H9 (cell line): Measurements from ENCODE around the gene PTBP2. TPM values are rescaled to one million over a fixed set of nuclear protein-coding genes. Genes with fewer than 3 reads are reported as not detected.
A peak's percentile ranks its signal among the peaks of the same experiment; 100 is the strongest.

Experiments
- DNase-seq: peaks from one replicate; pipeline ENCODE4 v3.0.0-alpha.2; 2017
- H2AFZ ChIP-seq: one replicate; pipeline ENCODE4 v1.6.1; 2013; ENCODE audit warnings: mild to moderate bottlenecking, low read length, control low read depth, moderate library complexity
- H2AK5ac ChIP-seq: 2 replicates; pipeline ENCODE4 v1.6.1; 2013; ENCODE audit warnings: low read length, control low read depth, mixed read lengths; ENCODE audit not compliant: insufficient read length
- H2BK120ac ChIP-seq: one replicate; pipeline ENCODE4 v1.6.1; 2013; ENCODE audit warnings: low read depth, mild to moderate bottlenecking, low read length, control low read depth, inconsistent platforms; ENCODE audit not compliant: poor library complexity, severe bottlenecking
- H2BK12ac ChIP-seq: 2 replicates; pipeline ENCODE4 v1.6.1; 2013; ENCODE audit warnings: low read length, control low read depth, mixed read lengths, low read depth; ENCODE audit not compliant: insufficient read length
- H2BK15ac ChIP-seq: 2 replicates; pipeline ENCODE4 v1.6.1; 2013; ENCODE audit warnings: low read depth, low read length, control low read depth
- H2BK20ac ChIP-seq: one replicate; pipeline ENCODE4 v1.6.1; 2013; ENCODE audit warnings: low read depth, mild to moderate bottlenecking, low read length, control low read depth, inconsistent platforms; ENCODE audit not compliant: poor library complexity, severe bottlenecking
- H2BK5ac ChIP-seq: 2 replicates; pipeline ENCODE4 v1.6.1; 2013; ENCODE audit warnings: low read length, control low read depth, mixed read lengths; ENCODE audit not compliant: insufficient read length
- H3K14ac ChIP-seq: 2 replicates; pipeline ENCODE4 v1.6.1; 2013; ENCODE audit warnings: low read length, control low read depth; ENCODE audit not compliant: insufficient read depth
- H3K18ac ChIP-seq: 2 replicates; pipeline ENCODE4 v1.6.1; 2013; ENCODE audit warnings: low read depth, mild to moderate bottlenecking, mixed read lengths, low read length, control low read depth; ENCODE audit not compliant: insufficient read length
- H3K23ac ChIP-seq: 2 replicates; pipeline ENCODE4 v1.6.1; 2013; ENCODE audit warnings: low read length, control low read depth, mixed read lengths, low read depth; ENCODE audit not compliant: insufficient read length
- H3K23me2 ChIP-seq: 2 replicates; pipeline ENCODE4 v1.6.1; 2013; ENCODE audit warnings: low read depth, mild to moderate bottlenecking, mixed read lengths, low read length, control low read depth; ENCODE audit not compliant: insufficient read length, poor library complexity, severe bottlenecking
- H3K27ac ChIP-seq: 2 replicates; pipeline ENCODE4 v1.5.1; 2013; ENCODE audit warnings: low read length, control low read depth, mixed read lengths, low read depth; ENCODE audit not compliant: insufficient read length
- H3K27me3 ChIP-seq: 2 replicates; pipeline ENCODE4 v1.6.1; 2013; ENCODE audit warnings: low read length, control low read depth, inconsistent platforms; ENCODE audit not compliant: insufficient read depth
- H3K4ac ChIP-seq: 2 replicates; pipeline ENCODE4 v1.6.1; 2013; ENCODE audit warnings: low read depth, mild to moderate bottlenecking, control low read depth, inconsistent platforms, low read length, moderate library complexity
- H3K4me1 ChIP-seq: 2 replicates; pipeline ENCODE4 v1.6.1; 2013; ENCODE audit warnings: low read length, control low read depth, inconsistent platforms; ENCODE audit not compliant: insufficient read depth
- H3K4me2 ChIP-seq: 2 replicates; pipeline ENCODE4 v1.6.1; 2013; ENCODE audit warnings: low read length, control low read depth, mixed read lengths; ENCODE audit not compliant: insufficient read length, insufficient read depth
- H3K56ac ChIP-seq: 2 replicates; pipeline ENCODE4 v1.6.1; 2013; ENCODE audit warnings: low read depth, mild to moderate bottlenecking, mixed read lengths, low read length, control low read depth; ENCODE audit not compliant: insufficient read length
- H3K79me1 ChIP-seq: 2 replicates; pipeline ENCODE4 v1.6.1; 2013; ENCODE audit warnings: low read depth, mild to moderate bottlenecking, moderate library complexity, low read length, control low read depth, inconsistent platforms; ENCODE audit not compliant: insufficient read depth, poor library complexity, severe bottlenecking
- H3K79me2 ChIP-seq: 2 replicates; pipeline ENCODE4 v1.6.1; 2013; ENCODE audit warnings: low read length, control low read depth, inconsistent platforms; ENCODE audit not compliant: insufficient read depth
- H3K9ac ChIP-seq: 2 replicates; pipeline ENCODE4 v1.6.1; 2013; ENCODE audit warnings: low read length, control low read depth, mixed read lengths; ENCODE audit not compliant: insufficient read length; ENCODE audit errors: extremely low read depth
- H3K9me3 ChIP-seq: one replicate; pipeline ENCODE4 v1.6.1; 2013; ENCODE audit warnings: low read depth, low read length, inconsistent platforms; ENCODE audit not compliant: control insufficient read depth
- H3T11ph ChIP-seq: one replicate; pipeline ENCODE4 v1.6.1; 2013; ENCODE audit warnings: mild to moderate bottlenecking, low read length, control low read depth, inconsistent platforms
- H4K20me1 ChIP-seq: one replicate; pipeline ENCODE4 v1.6.1; 2013; ENCODE audit not compliant: control insufficient read depth, insufficient read length, insufficient read depth
- H4K5ac ChIP-seq: 2 replicates; pipeline ENCODE4 v1.6.1; 2013; ENCODE audit warnings: low read depth, mild to moderate bottlenecking, mixed read lengths, low read length, control low read depth; ENCODE audit not compliant: insufficient read length
- H4K8ac ChIP-seq: replicated peaks from 2 replicates; pipeline ENCODE4 v1.6.1; 2013; ENCODE audit warnings: low read length, control low read depth, mixed read lengths, low read depth; ENCODE audit not compliant: insufficient read length
- H4K91ac ChIP-seq: 2 replicates; pipeline ENCODE4 v1.6.1; 2013; ENCODE audit warnings: low read depth, mild to moderate bottlenecking, moderate library complexity, mixed read lengths, low read length, control low read depth; ENCODE audit not compliant: insufficient read length
- H3K27ac Mint-ChIP-seq, 3 experiments: 2 replicates in 2 of 3; 3 replicates in 1 of 3; pipeline ENCODE4 v1.8.0; 2020 to 2021; ENCODE audit warnings: mixed read lengths in 3 of 3, mild to moderate bottlenecking in 1 of 3, moderate library complexity in 1 of 3
- H3K27me3 Mint-ChIP-seq: 2 replicates; pipeline ENCODE4 v1.8.0; 2021; ENCODE audit warnings: low read depth, mild to moderate bottlenecking, moderate library complexity, mixed read lengths
- H3K36me3 Mint-ChIP-seq, 3 experiments: 2 replicates in 2 of 3; 3 replicates in 1 of 3; pipeline ENCODE4 v1.8.0; 2020 to 2021; ENCODE audit warnings: low read depth in 3 of 3, mixed read lengths in 3 of 3; ENCODE audit not compliant: insufficient read depth in 1 of 3
- H3K4me1 Mint-ChIP-seq, 2 experiments: 2 replicates each; pipeline ENCODE4 v1.8.0; 2020; ENCODE audit warnings: mixed read lengths in 2 of 2
- H3K4me3 Mint-ChIP-seq, 2 experiments: 2 replicates in 1 of 2; 3 replicates in 1 of 2; pipeline ENCODE4 v1.8.0; 2020 to 2021; ENCODE audit warnings: mild to moderate bottlenecking in 2 of 2, mixed read lengths in 2 of 2, moderate library complexity in 1 of 2
- H3K9me3 Mint-ChIP-seq, 2 experiments: 2 replicates in 1 of 2; 3 replicates in 1 of 2; pipeline ENCODE4 v1.8.0; 2020; ENCODE audit warnings: mild to moderate bottlenecking in 2 of 2, mixed read lengths in 2 of 2, moderate library complexity in 1 of 2
- WGBS: extraction: QIAGEN DNeasy Blood & Tissue Kit; methylation state at CpG from one replicate; pipeline ENCODE4 v1.1.7; 2013; ENCODE audit warnings: missing lambda C conversion rate, low lambda C conversion rate, mixed read lengths; ENCODE audit not compliant: insufficient read length; ENCODE audit errors: extremely low coverage; 5-methylcytosine and 5-hydroxymethylcytosine counted together
- total RNA-seq: library from RNA; stranded (reverse); gene quantifications from 2 replicates; pipeline ENCODE4 v1.2.1, GENCODE V29; 2021
- TF ChIP-seq, protein P1 (sequence below): fragments of 200-600 bp; sonication (generic); conservative IDR thresholded peaks from 3 replicates; pipeline ENCODE4 v1.8.0; 2021; ENCODE audit warnings: antibody characterized with exemption, mild to moderate bottlenecking

PTBP2 gene
- total RNA-seq, 1 experiment from 2014 or later, result 75.4 TPM

- peak overlapping the region; percentile 91 to 97 for H3K4me3 Mint-ChIP-seq
- Histone ChIP-seq H3K79me1 (peaks cover 3% of the 10 kb centered on the region), H3K18ac (peak overlapping the region; percentile 84), H2AK5ac (no peak overlapping the region), H4K5ac (no peak overlapping the region), H2AFZ (no peak overlapping the region), H4K91ac (no peak overlapping the region), H3K23ac (no peak overlapping the region), H3K14ac (0 out of 2 replicates have a peak overlapping the region, but pooled peaks have one; percentile 92), H3K9ac (peak overlapping the region; percentile 86), H2BK20ac (no peak overlapping the region), H3K27ac (peak overlapping the region; percentile 64), H3T11ph (no peak overlapping the region), H4K8ac (no peak overlapping the region), H2BK15ac (no peak overlapping the region), H2BK12ac (no peak overlapping the region), H2BK5ac (no peak overlapping the region), H3K27me3 (no peaks in the 10 kb centered on the region), H3K9me3 (no peaks in the 10 kb centered on the region), H3K4ac (no peak overlapping the region), H2BK120ac (no peak overlapping the region), H3K4me1 (0 out of 2 replicates have a peak, but pooled peaks cover 4% of the 10 kb centered on the region), H4K20me1 (no peaks in the 10 kb centered on the region), H3K4me2 (peak overlapping the region; percentile 100), H3K79me2 (peaks cover 20% of the 10 kb centered on the region), H3K56ac (no peak overlapping the region), H3K23me2 (peaks cover 10% of the 10 kb centered on the region)
- TF ChIP-seq, protein P1, sequence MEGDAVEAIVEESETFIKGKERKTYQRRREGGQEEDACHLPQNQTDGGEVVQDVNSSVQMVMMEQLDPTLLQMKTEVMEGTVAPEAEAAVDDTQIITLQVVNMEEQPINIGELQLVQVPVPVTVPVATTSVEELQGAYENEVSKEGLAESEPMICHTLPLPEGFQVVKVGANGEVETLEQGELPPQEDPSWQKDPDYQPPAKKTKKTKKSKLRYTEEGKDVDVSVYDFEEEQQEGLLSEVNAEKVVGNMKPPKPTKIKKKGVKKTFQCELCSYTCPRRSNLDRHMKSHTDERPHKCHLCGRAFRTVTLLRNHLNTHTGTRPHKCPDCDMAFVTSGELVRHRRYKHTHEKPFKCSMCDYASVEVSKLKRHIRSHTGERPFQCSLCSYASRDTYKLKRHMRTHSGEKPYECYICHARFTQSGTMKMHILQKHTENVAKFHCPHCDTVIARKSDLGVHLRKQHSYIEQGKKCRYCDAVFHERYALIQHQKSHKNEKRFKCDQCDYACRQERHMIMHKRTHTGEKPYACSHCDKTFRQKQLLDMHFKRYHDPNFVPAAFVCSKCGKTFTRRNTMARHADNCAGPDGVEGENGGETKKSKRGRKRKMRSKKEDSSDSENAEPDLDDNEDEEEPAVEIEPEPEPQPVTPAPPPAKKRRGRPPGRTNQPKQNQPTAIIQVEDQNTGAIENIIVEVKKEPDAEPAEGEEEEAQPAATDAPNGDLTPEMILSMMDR, result no peak
- peaks cover 22 to 34% (median 33%) of the 10 kb centered on the region in 3 experiments for H3K36me3 Mint-ChIP-seq
- peaks cover 29 to 33% of the 10 kb centered on the region in 2 experiments for H3K4me1 Mint-ChIP-seq
- peaks cover 2 to 3% of the 10 kb centered on the region in 2 experiments; a peak in 3 of 5 replicates for H3K9me3 Mint-ChIP-seq
- no peaks in the 10 kb centered on the region for H3K27me3 Mint-ChIP-seq
- peak overlapping the region; percentile 97 to 99 (median 98); a peak in 6 of 7 replicates for H3K27ac Mint-ChIP-seq
- WGBS, result no CpG with 5 or more reads among the region's 6 CpGs
- DNase-seq, result no peak
These were observed 550 bp upstream of the PTBP2 start for GRCh38 chr1:96721053-96721415.
